Measurements from ENCODE around the gene MTNR1A. TPM values are rescaled to one million over a fixed set of nuclear protein-coding genes. Genes with fewer than 3 reads are reported as not detected.

The MTNR1A gene
- polyA plus RNA-seq, 1 donor (not counting 4 experiments of a cell fraction or from before 2014, with no cell fraction given): 0.12 TPM

DNA sequence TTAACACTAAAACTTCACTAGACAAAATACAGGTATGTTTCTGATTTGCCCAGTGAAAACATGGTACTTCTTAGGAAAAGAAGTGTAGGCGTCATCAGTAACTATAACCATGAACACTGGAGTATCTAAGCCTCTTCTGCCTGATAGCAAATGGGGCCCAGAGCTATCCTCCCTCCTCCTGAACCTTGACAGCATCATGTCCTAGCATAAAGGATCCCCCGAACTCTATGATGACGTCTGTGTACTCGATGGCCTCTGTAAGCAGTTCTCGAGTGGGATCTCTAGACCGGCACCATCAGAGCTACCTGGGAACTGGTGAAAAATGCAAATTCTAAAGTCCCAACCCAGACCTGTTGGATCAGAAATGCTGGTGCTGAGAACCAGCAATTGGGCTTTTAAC lies 36.3 kb upstream of the MTNR1A start:
- Histone ChIP-seq H3K36me3 (ENCODE audit: control insufficient read depth in 2 of 2, extremely low read depth in 1 of 2, insufficient read depth in 2 of 2, low read length in 2 of 2) (peaks cover 32 to 45% of the 10 kb centered on the region in 2 experiments), H3K4me3 (ENCODE audit: control insufficient read depth in 2 of 3, extremely low read depth in 1 of 3, insufficient read depth in 2 of 3, low read depth in 1 of 3, low read length in 3 of 3) (no peak overlapping the region), H3K9ac (ENCODE audit: control insufficient read depth, extremely low read depth, insufficient read depth, low read length) (no peak overlapping the region), H3K79me2 (ENCODE audit: control insufficient read depth, insufficient read depth, low read length) (peaks cover 54% of the 10 kb centered on the region), H3K4me2 (ENCODE audit: control insufficient read depth, extremely low read depth, insufficient read depth, low read depth, low read length) (no peak overlapping the region), H4K20me1 (ENCODE audit: control insufficient read depth, extremely low read depth, insufficient read depth, low read length) (peaks cover 22% of the 10 kb centered on the region), H2AFZ (ENCODE audit: control insufficient read depth, low read length) (no peak overlapping the region), H3K27ac (ENCODE audit: control insufficient read depth, insufficient read depth, low read length) (no peak overlapping the region), H3K9me3 (ENCODE audit: control insufficient read depth, low read depth, low read length) (no peaks in the 10 kb centered on the region), H3K4me1 (ENCODE audit: control insufficient read depth, extremely low read depth, insufficient read depth, low read length) (no peaks in the 10 kb centered on the region), H3K9me1 (ENCODE audit: control insufficient read depth, extremely low read depth, insufficient read depth, low read length) (no peaks in the 10 kb centered on the region), H3K27me3 (ENCODE audit: control insufficient read depth, extremely low read depth, insufficient read depth, low read length) (no peaks in the 10 kb centered on the region)
- DNase-seq (ENCODE audit: low read depth, low spot score): no peak
- dilution Hi-C loops (cut with MboI; ENCODE audit: extremely low pct_ligation_motif_present, low sequenced_read_pairs): no loop called here
- no peak for TF ChIP-seq EZH2 (IDR thresholded peaks at IDR 0.05; ENCODE audit: low read length)
- TF ChIP-seq, protein P1, sequence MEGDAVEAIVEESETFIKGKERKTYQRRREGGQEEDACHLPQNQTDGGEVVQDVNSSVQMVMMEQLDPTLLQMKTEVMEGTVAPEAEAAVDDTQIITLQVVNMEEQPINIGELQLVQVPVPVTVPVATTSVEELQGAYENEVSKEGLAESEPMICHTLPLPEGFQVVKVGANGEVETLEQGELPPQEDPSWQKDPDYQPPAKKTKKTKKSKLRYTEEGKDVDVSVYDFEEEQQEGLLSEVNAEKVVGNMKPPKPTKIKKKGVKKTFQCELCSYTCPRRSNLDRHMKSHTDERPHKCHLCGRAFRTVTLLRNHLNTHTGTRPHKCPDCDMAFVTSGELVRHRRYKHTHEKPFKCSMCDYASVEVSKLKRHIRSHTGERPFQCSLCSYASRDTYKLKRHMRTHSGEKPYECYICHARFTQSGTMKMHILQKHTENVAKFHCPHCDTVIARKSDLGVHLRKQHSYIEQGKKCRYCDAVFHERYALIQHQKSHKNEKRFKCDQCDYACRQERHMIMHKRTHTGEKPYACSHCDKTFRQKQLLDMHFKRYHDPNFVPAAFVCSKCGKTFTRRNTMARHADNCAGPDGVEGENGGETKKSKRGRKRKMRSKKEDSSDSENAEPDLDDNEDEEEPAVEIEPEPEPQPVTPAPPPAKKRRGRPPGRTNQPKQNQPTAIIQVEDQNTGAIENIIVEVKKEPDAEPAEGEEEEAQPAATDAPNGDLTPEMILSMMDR (optimal IDR thresholded peaks at IDR 0.05 in 1 of 3, IDR thresholded peaks at IDR 0.05 in 1 of 3, conservative IDR thresholded peaks at IDR 0.05 in 1 of 3; ENCODE audit: extremely low read depth in 1 of 3, insufficient read depth in 2 of 3, low read length in 3 of 3): no peak
- no peak for FAIRE-seq

DNA sequence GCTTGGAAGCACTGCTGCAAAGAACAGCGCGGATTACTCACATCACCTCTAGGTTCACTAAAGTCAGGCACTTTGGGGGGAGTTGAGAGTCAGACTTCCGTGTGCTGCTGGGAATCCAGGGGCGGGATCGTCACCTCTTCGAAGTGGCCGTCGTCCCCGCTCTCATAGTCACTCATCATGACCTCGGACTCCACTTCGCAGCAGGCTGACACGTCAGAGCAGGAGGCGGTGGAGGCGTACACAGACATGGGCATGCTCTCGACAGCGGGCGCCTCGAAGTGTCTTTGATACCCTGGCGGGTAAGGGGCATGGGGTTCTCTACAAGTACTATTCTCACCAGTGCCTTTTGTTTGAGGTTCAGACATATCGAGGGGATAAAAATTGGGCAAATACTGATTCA lies 33.1 kb upstream of the MTNR1A start:
- H3K79me2 ChIP-seq (ENCODE audit: control insufficient read depth, insufficient read depth, low read length): peaks cover 51% of the 10 kb centered on the region
- no peak overlapping the region for H3K4me2 ChIP-seq (ENCODE audit: control insufficient read depth, extremely low read depth, insufficient read depth, low read depth, low read length)
- H3K36me3 ChIP-seq (ENCODE audit: control insufficient read depth in 2 of 2, extremely low read depth in 1 of 2, insufficient read depth in 2 of 2, low read length in 2 of 2): peaks cover 37 to 48% of the 10 kb centered on the region in 2 experiments
- no peak overlapping the region for H3K4me3 ChIP-seq (ENCODE audit: control insufficient read depth in 2 of 3, extremely low read depth in 1 of 3, insufficient read depth in 2 of 3, low read depth in 1 of 3, low read length in 3 of 3)
- TF ChIP-seq, protein P1 (optimal IDR thresholded peaks at IDR 0.05 in 1 of 3, IDR thresholded peaks at IDR 0.05 in 1 of 3, conservative IDR thresholded peaks at IDR 0.05 in 1 of 3; ENCODE audit: extremely low read depth in 1 of 3, insufficient read depth in 2 of 3, low read length in 3 of 3): no peak
- no peak overlapping the region for H3K27ac ChIP-seq (ENCODE audit: control insufficient read depth, insufficient read depth, low read length)
- H3K4me1 ChIP-seq (ENCODE audit: control insufficient read depth, extremely low read depth, insufficient read depth, low read length): no peaks in the 10 kb centered on the region
- H4K20me1 ChIP-seq (ENCODE audit: control insufficient read depth, extremely low read depth, insufficient read depth, low read length): peaks cover 18% of the 10 kb centered on the region
- H2AFZ ChIP-seq (ENCODE audit: control insufficient read depth, low read length): no peak overlapping the region
- DNase-seq (ENCODE audit: low read depth, low spot score) (no peak), FAIRE-seq (no peak)
- H3K9me1 ChIP-seq (ENCODE audit: control insufficient read depth, extremely low read depth, insufficient read depth, low read length): no peaks in the 10 kb centered on the region
- no peaks in the 10 kb centered on the region for H3K27me3 ChIP-seq (ENCODE audit: control insufficient read depth, extremely low read depth, insufficient read depth, low read length)
- H3K9ac ChIP-seq (ENCODE audit: control insufficient read depth, extremely low read depth, insufficient read depth, low read length): no peak overlapping the region
- no peaks in the 10 kb centered on the region for H3K9me3 ChIP-seq (ENCODE audit: control insufficient read depth, low read depth, low read length)
- dilution Hi-C loops (cut with MboI; ENCODE audit: extremely low pct_ligation_motif_present, low sequenced_read_pairs): no loop called here

All from keratinocyte (primary cell).